IMR-90 (cell line): Measurements from ENCODE around the gene ZNRF4.

ENCODE experiments used
- CEBPB ChIP-seq: IDR thresholded peaks from 2 replicates; pipeline ENCODE4 v1.6.1; 2012; ENCODE audit warnings: low read depth, low read length, improper control_type of control experiment
- POLR2A ChIP-seq: IDR thresholded peaks from 2 replicates; pipeline ENCODE4 v1.6.1; 2012; ENCODE audit warnings: mild to moderate bottlenecking, low read depth, low read length
- RCOR1 ChIP-seq: IDR thresholded peaks from 2 replicates; pipeline ENCODE4 v1.6.1; 2012; ENCODE audit warnings: mild to moderate bottlenecking, low read length, improper control_type of control experiment; ENCODE audit not compliant: insufficient replicate concordance
- SMC3 ChIP-seq: fragments of 150-350 bp; IDR thresholded peaks from 2 replicates; pipeline ENCODE4 v1.6.1; 2016; ENCODE audit warnings: low read depth, mild to moderate bottlenecking, antibody characterized with exemption, low read length, moderate library complexity
- TF ChIP-seq, protein P1 (sequence below): conservative IDR thresholded peaks from 2 replicates; pipeline ENCODE4 v1.5.1; 2012; ENCODE audit warnings: mild to moderate bottlenecking, low read depth, low read length, improper control_type of control experiment
- TF ChIP-seq, protein P2 (sequence below): fragments of 150-350 bp; IDR thresholded peaks from 2 replicates; pipeline ENCODE4 v1.6.1; 2016; ENCODE audit warnings: low read depth, mild to moderate bottlenecking, low read length, moderate library complexity, borderline replicate concordance

DNA sequence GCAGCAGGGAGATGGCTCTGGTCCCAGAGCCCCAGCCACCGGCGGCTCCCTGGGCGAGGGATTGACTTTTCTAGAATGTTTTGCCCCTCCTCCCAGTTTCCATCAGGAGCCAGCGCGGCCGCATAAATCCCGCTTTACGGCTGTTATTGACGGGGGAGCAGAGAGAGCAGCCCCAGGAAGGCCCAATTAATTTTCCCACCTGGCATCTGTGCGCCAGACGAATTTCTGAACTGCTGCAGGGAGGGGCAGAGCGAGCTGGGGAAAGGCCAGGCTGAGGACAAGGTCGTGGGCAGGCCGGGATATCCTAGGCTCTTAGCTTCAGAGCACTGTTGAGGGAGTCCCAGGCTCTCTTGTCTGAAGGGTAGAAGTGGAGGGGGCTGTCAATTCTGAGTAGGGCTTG, 24.7 kb downstream of the ZNRF4 start:
- TF ChIP-seq, protein P1, sequence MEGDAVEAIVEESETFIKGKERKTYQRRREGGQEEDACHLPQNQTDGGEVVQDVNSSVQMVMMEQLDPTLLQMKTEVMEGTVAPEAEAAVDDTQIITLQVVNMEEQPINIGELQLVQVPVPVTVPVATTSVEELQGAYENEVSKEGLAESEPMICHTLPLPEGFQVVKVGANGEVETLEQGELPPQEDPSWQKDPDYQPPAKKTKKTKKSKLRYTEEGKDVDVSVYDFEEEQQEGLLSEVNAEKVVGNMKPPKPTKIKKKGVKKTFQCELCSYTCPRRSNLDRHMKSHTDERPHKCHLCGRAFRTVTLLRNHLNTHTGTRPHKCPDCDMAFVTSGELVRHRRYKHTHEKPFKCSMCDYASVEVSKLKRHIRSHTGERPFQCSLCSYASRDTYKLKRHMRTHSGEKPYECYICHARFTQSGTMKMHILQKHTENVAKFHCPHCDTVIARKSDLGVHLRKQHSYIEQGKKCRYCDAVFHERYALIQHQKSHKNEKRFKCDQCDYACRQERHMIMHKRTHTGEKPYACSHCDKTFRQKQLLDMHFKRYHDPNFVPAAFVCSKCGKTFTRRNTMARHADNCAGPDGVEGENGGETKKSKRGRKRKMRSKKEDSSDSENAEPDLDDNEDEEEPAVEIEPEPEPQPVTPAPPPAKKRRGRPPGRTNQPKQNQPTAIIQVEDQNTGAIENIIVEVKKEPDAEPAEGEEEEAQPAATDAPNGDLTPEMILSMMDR: no peak
- no peak for TF ChIP-seq POLR2A
- no peak for TF ChIP-seq RCOR1
- TF ChIP-seq, protein P2, sequence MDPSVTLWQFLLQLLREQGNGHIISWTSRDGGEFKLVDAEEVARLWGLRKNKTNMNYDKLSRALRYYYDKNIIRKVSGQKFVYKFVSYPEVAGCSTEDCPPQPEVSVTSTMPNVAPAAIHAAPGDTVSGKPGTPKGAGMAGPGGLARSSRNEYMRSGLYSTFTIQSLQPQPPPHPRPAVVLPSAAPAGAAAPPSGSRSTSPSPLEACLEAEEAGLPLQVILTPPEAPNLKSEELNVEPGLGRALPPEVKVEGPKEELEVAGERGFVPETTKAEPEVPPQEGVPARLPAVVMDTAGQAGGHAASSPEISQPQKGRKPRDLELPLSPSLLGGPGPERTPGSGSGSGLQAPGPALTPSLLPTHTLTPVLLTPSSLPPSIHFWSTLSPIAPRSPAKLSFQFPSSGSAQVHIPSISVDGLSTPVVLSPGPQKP: no peak
- no peak for TF ChIP-seq SMC3
- no peak for TF ChIP-seq CEBPB
